HG03039 (cell line): ENCODE data around the gene ABI1.

Experiments
- ATAC-seq: cut with Tn5 transposase; IDR thresholded peaks from one replicate; pipeline ENCODE4 v1.9.1; 2021; ENCODE audit warnings: mild to moderate bottlenecking, moderate library complexity; ENCODE audit not compliant: unreplicated experiment

ABI1 gene

GRCh38 chr10:26721561-26721960 is 139.2 kb downstream of the ABI1 start:
- ATAC-seq: no peak

GRCh38 chr10:26717476-26717875 is 143.3 kb downstream of the ABI1 start:
- ATAC-seq: no peak

- no peak for ATAC-seq
Observed at GRCh38 chr10:26715137-26715487, 145.6 kb downstream of the ABI1 start.

- no peak for ATAC-seq
Observed at GRCh38 chr10:26714415-26715136, 146.2 kb downstream of the ABI1 start.

- ATAC-seq: no peak
Observed at GRCh38 chr10:26711324-26711723, 149.4 kb downstream of the ABI1 start.

- no peak for ATAC-seq
Observed at GRCh38 chr10:26706936-26707335, 153.8 kb downstream of the ABI1 start.

GRCh38 chr10:26706206-26706605 is 154.6 kb downstream of the ABI1 start:
- no peak for ATAC-seq

- no peak for ATAC-seq
Observed at GRCh38 chr10:26703974-26704373, 156.8 kb downstream of the ABI1 start.

GRCh38 chr10:26703096-26703495 is 157.7 kb downstream of the ABI1 start:
- ATAC-seq: no peak

GRCh38 chr10:26700884-26701630 is 159.7 kb downstream of the ABI1 start:
- ATAC-seq: no peak

- ATAC-seq: no peak
Observed at GRCh38 chr10:26699631-26700030, 161.1 kb downstream of the ABI1 start.

GRCh38 chr10:26698909-26699308 is 161.8 kb downstream of the ABI1 start:
- ATAC-seq: no peak

GRCh38 chr10:26697922-26698608 is 162.7 kb downstream of the ABI1 start:
- no peak for ATAC-seq

GRCh38 chr10:26697163-26697921 is 163.4 kb downstream of the ABI1 start, which contains the start of gene PDSS1:
TSS of gene PDSS1 (plus strand) at chr10:26697701. CDS start at chr10:26697712, 11 bp downstream.
- peak; percentile 80 for ATAC-seq

GRCh38 chr10:26696786-26697162 is 164.0 kb downstream of the ABI1 start:
- no peak for ATAC-seq
